ENCODE measurements around the gene AMOTL2.

- TF ChIP-seq CTCF (IDR thresholded peaks at IDR 0.05), result no peak
- no peak for TF ChIP-seq SIN3A (IDR thresholded peaks at IDR 0.05; ENCODE audit: borderline replicate concordance, insufficient read depth, low read depth, low read length)
- TF ChIP-seq POLR2AphosphoS5 (IDR thresholded peaks at IDR 0.05; ENCODE audit: low read depth, low read length), result no peak
- TF ChIP-seq REST (IDR thresholded peaks at IDR 0.05; ENCODE audit: insufficient read depth in 1 of 2, low read depth in 2 of 2, low read length in 1 of 2), result no peak
- no peak for TF ChIP-seq TCF7L2 (IDR thresholded peaks at IDR 0.05; ENCODE audit: low read depth, low read length)
Measured at GRCh38 chr3:134347551-134347950, 26.7 kb downstream of the AMOTL2 start.

All from Panc1 (cell line).